ENCODE results near the gene ACAA2.

DNA sequence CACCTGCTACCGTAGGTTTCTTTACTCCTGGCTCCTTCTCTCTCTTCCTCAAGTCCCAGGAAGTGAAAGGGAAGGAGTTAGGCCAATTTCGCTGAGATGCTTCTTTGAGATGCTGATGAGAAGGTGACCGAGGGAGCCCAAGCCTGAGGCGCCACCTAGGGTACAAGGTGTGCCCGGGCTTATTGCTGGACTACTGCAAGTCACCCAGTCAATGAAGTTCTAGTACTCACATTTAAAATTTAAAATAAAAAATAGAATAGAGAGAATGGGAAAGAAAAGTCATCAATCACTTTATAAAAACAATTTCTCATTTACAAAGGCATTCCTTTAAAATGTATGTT, 45.3 kb downstream of the ACAA2 start:
- TF ChIP-seq POLR2AphosphoS5 (IDR thresholded peaks at IDR 0.05; ENCODE audit: low read depth, low read length) (no peak), TAF1 (IDR thresholded peaks at IDR 0.05; ENCODE audit: borderline replicate concordance, low read depth, low read length) (no peak), CHD2 (IDR thresholded peaks at IDR 0.05; ENCODE audit: low read length, partially characterized antibody) (no peak)
- TF ChIP-seq, protein P1, sequence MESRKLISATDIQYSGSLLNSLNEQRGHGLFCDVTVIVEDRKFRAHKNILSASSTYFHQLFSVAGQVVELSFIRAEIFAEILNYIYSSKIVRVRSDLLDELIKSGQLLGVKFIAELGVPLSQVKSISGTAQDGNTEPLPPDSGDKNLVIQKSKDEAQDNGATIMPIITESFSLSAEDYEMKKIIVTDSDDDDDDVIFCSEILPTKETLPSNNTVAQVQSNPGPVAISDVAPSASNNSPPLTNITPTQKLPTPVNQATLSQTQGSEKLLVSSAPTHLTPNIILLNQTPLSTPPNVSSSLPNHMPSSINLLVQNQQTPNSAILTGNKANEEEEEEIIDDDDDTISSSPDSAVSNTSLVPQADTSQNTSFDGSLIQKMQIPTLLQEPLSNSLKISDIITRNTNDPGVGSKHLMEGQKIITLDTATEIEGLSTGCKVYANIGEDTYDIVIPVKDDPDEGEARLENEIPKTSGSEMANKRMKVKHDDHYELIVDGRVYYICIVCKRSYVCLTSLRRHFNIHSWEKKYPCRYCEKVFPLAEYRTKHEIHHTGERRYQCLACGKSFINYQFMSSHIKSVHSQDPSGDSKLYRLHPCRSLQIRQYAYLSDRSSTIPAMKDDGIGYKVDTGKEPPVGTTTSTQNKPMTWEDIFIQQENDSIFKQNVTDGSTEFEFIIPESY (IDR thresholded peaks at IDR 0.05; ENCODE audit: borderline replicate concordance, low read depth), result no peak
- TF ChIP-seq, protein P2, sequence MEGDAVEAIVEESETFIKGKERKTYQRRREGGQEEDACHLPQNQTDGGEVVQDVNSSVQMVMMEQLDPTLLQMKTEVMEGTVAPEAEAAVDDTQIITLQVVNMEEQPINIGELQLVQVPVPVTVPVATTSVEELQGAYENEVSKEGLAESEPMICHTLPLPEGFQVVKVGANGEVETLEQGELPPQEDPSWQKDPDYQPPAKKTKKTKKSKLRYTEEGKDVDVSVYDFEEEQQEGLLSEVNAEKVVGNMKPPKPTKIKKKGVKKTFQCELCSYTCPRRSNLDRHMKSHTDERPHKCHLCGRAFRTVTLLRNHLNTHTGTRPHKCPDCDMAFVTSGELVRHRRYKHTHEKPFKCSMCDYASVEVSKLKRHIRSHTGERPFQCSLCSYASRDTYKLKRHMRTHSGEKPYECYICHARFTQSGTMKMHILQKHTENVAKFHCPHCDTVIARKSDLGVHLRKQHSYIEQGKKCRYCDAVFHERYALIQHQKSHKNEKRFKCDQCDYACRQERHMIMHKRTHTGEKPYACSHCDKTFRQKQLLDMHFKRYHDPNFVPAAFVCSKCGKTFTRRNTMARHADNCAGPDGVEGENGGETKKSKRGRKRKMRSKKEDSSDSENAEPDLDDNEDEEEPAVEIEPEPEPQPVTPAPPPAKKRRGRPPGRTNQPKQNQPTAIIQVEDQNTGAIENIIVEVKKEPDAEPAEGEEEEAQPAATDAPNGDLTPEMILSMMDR (IDR thresholded peaks at IDR 0.05), result peak; percentile 76
- TF ChIP-seq, protein P3, sequence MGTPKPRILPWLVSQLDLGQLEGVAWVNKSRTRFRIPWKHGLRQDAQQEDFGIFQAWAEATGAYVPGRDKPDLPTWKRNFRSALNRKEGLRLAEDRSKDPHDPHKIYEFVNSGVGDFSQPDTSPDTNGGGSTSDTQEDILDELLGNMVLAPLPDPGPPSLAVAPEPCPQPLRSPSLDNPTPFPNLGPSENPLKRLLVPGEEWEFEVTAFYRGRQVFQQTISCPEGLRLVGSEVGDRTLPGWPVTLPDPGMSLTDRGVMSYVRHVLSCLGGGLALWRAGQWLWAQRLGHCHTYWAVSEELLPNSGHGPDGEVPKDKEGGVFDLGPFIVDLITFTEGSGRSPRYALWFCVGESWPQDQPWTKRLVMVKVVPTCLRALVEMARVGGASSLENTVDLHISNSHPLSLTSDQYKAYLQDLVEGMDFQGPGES (IDR thresholded peaks at IDR 0.05; ENCODE audit: low read depth, low read length), result no peak

Measured in SK-N-SH (cell line).